ENCODE data around the gene CTNNBL1. TPM values are rescaled to one million over a fixed set of nuclear protein-coding genes. Genes with fewer than 3 reads are reported as not detected.

Gene CTNNBL1
- total RNA-seq: 10 to 100 TPM; 36.6 to 50.7 TPM

- Histone ChIP-seq H3K27me3 (no peaks in the 10 kb centered on the region), H3K4me1 (no peaks in the 10 kb centered on the region), H3K9ac (ENCODE audit: low read depth in 2 of 2, low read length in 2 of 2) (peak within 1 kb of the TSS; percentile 76 to 92), H3K27ac (no peak within 1 kb of the TSS), H3K9me3 (no peaks in the 10 kb centered on the region), H3K36me3 (no peaks in the 10 kb centered on the region), H3K4me3 (peak within 1 kb of the TSS; percentile 78)
- intact Hi-C loops (cut with DNase I): no loop called here
- peak; percentile 99 for DNase-seq
- no peak for TF ChIP-seq CTCF (IDR thresholded peaks at IDR 0.05)
Measured at GRCh38 chr20:37693635-37694626, at the start of gene CTNNBL1. Gene CTNNBL1 (plus strand): TSS chr20:37694030. CDS start chr20:37694123, 93 bp downstream.

- Histone ChIP-seq H3K9ac (ENCODE audit: low read depth in 2 of 2, low read length in 2 of 2) (no peak overlapping the region), H3K36me3 (no peaks in the 10 kb centered on the region), H3K4me1 (no peaks in the 10 kb centered on the region), H3K9me3 (no peaks in the 10 kb centered on the region), H3K4me3 (no peak overlapping the region), H3K27ac (no peak overlapping the region), H3K27me3 (no peaks in the 10 kb centered on the region)
- no peak for DNase-seq
- no peak for TF ChIP-seq CTCF (IDR thresholded peaks at IDR 0.05)
- intact Hi-C loops (cut with DNase I): no loop called here
Measured at GRCh38 chr20:37644605-37645004, 49.2 kb upstream of the CTNNBL1 start.

GRCh38 chr20:37647946-37648345 is 45.9 kb upstream of the CTNNBL1 start:
- Histone ChIP-seq H3K4me3 (no peak overlapping the region), H3K27me3 (no peaks in the 10 kb centered on the region), H3K27ac (no peak overlapping the region), H3K9me3 (no peaks in the 10 kb centered on the region), H3K36me3 (no peaks in the 10 kb centered on the region), H3K9ac (ENCODE audit: low read depth in 2 of 2, low read length in 2 of 2) (no peak overlapping the region), H3K4me1 (no peaks in the 10 kb centered on the region)
- intact Hi-C loops (cut with DNase I): no loop called here
- TF ChIP-seq CTCF (IDR thresholded peaks at IDR 0.05): no peak
- no peak for DNase-seq

GRCh38 chr20:37649017-37649416 is 44.8 kb upstream of the CTNNBL1 start:
- Histone ChIP-seq H3K27me3 (no peaks in the 10 kb centered on the region), H3K36me3 (no peaks in the 10 kb centered on the region), H3K9ac (ENCODE audit: low read depth in 2 of 2, low read length in 2 of 2) (no peak overlapping the region), H3K9me3 (no peaks in the 10 kb centered on the region), H3K4me1 (no peaks in the 10 kb centered on the region), H3K4me3 (no peak overlapping the region), H3K27ac (no peak overlapping the region)
- intact Hi-C loops (cut with DNase I): no loop called here
- DNase-seq: no peak
- TF ChIP-seq CTCF (IDR thresholded peaks at IDR 0.05): no peak

GRCh38 chr20:37649676-37650370 is 44.0 kb upstream of the CTNNBL1 start:
- intact Hi-C loops (cut with DNase I): loop anchor here (10.0 kb wide), 1 partner anchor 345 kb away; no protein-coding TSS in a partner anchor
- Histone ChIP-seq H3K4me3 (no peak overlapping the region), H3K4me1 (no peaks in the 10 kb centered on the region), H3K27me3 (no peaks in the 10 kb centered on the region), H3K9ac (ENCODE audit: low read depth in 2 of 2, low read length in 2 of 2) (no peak overlapping the region), H3K27ac (no peak overlapping the region), H3K36me3 (no peaks in the 10 kb centered on the region), H3K9me3 (no peaks in the 10 kb centered on the region)
- no peak for TF ChIP-seq CTCF (IDR thresholded peaks at IDR 0.05)
- no peak for DNase-seq

Measured in colonic mucosa (tissue), 4 donors.